Choroid plexus epithelial cell (primary cell): ENCODE results near the gene METRNL.
"Not testable (repeated sequence)": the region's sequence is repeated elsewhere in the genome, so short reads cannot be mapped to it uniquely, and the experiment has no call there.

Source experiments
- DNase-seq: peaks from one replicate; pipeline ENCODE4 v3.0.0-alpha.2; 2010; ENCODE audit warnings: low read depth
- H3K4me3 ChIP-seq: 2 replicates; pipeline ENCODE4 v1.5.1; 2011; ENCODE audit warnings: low read depth, mild to moderate bottlenecking, control low read depth, low read length, moderate library complexity
- CTCF ChIP-seq: conservative IDR thresholded peaks from 2 replicates; pipeline ENCODE4 v1.5.1; 2011; ENCODE audit warnings: low read depth, mild to moderate bottlenecking, control low read depth, inconsistent platforms, low read length, moderate library complexity

METRNL gene, protein sequence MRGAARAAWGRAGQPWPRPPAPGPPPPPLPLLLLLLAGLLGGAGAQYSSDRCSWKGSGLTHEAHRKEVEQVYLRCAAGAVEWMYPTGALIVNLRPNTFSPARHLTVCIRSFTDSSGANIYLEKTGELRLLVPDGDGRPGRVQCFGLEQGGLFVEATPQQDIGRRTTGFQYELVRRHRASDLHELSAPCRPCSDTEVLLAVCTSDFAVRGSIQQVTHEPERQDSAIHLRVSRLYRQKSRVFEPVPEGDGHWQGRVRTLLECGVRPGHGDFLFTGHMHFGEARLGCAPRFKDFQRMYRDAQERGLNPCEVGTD

GRCh38 chr17:83079352-83079747 lies at the start of gene METRNL:
Gene METRNL (plus strand): TSS chr17:83079609. CDS start chr17:83079816, 207 bp downstream.
- TF ChIP-seq CTCF = no peak
- peak within 1 kb of the TSS; percentile 64 for H3K4me3 ChIP-seq
- DNase-seq = peak; percentile 68

- no peak overlapping the region for H3K4me3 ChIP-seq
- DNase-seq = no peak
- no peak for TF ChIP-seq CTCF
Observed at GRCh38 chr17:83030432-83030831, 49.0 kb upstream of the METRNL start.

DNA sequence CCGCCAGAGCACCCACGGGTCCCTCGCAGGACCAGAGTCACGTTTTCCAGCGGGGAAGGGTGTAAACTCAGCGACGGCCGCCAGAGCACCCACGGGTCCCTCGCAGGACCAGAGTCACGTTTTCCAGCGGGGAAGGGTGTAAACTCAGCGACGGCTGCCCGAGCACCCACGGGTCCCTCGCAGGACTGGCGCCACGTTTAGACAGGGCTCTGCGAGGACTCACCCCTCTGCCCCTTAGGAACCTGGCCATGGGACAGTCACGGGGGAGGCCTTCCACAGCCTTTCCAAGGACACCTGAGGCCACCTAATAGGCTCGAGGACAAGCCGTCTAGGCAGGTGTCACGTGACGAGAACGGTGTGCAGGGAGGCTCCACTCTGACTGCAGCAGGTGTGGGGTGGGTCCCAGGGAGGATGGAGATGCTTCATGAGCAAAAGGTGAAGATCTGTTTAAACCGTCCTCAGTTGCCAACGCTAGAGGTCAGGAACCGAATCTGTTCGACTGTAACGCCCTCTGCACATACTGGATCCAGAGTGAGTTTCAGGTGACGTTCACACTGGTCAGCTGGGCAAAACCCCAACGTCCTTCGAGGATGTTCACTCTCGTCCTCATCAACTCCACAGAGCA lies 48.0 kb upstream of the METRNL start:
- H3K4me3 ChIP-seq = no peak overlapping the region
- TF ChIP-seq CTCF = no peak
- no peak for DNase-seq

DNA sequence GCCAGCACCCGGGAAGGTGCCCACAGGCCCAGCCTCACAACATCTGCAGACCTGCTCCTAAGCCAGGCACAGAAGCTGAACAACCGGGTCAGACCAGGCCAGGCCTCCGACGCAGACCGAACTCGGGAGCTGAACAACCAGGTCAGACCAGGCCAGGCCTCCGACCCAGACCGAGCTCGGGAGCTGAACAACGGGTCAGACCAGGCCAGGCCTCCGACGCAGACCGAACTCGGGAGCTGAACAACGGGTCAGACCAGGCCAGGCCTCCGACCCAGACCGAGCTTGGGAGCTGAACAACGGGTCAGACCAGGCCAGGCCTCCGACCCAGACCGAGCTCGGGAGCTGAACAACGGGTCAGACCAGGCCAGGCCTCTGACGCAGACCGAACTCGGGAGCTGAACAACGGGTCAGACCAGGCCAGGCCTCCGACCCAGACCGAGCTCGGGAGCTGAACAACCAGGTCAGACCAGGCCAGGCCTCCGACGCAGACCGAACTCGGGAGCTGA lies 47.4 kb upstream of the METRNL start:
- not testable (repeated sequence) for DNase-seq, H3K4me3 ChIP-seq

- no peak for DNase-seq
- no peak for TF ChIP-seq CTCF
- no peak overlapping the region for H3K4me3 ChIP-seq
Observed at GRCh38 chr17:83032781-83033180, 46.6 kb upstream of the METRNL start.

DNA sequence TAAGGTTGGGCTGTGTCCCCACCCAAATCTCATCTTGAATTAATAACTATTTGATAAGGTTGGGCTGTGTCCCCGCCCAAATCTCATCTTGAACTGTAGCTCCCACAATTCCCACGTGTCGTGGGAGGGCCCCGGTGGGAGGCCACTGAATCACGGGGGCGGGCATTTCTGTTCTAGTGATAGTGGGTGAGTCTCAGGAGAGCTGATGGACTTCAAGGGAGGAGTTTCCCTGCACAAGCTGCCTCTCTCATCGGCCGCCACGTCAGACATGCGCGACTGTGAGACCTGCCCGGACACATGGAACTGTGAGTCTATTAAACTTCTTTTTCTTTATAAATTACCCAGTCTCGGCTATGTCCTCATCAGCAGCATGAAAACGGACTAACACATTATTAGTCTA lies 44.9 kb upstream of the METRNL start:
- no peak overlapping the region for H3K4me3 ChIP-seq
- TF ChIP-seq CTCF = no peak
- no peak for DNase-seq

DNA sequence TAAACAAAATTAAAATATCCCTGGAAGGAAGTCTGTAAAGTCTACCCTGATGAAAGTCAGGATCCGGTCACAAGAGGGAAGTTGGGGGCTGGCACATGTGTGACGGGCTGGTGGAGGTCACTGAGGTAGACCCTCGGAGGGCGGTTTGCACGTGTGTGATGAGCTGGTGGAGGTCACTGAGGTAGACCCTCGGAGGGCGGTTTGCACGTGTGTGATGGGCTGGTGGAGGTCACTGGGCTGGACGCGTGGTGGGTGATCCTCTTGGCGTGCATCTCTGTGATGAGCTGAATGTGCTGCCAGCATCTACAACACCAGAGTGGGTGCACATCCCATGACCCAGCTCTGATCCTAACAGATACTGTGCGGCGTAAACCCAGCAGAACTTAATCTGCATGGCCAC lies 43.7 kb upstream of the METRNL start:
- no peak overlapping the region for H3K4me3 ChIP-seq
- no peak for DNase-seq
- no peak for TF ChIP-seq CTCF
